ENCODE results near the gene EXOC4.

DNA sequence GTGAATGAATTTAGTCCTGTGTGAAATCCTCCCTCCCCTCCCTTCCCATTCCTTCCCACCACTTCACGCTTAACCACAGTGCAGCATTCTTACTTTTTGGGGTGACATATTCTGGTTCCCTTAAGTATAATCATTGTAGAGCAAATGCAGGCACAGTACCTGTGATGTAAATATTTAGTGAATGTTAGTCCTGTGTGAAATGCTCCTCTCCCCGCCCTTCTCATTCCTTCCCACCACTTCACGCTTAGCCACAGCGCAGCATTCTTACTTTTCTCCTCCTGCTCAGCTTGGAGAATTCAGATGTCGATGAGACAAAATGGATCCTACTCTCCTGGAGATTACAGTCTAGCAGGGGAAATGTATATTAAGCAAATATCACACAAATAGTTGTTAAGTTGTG lies 258.8 kb downstream of the EXOC4 start:
- TF ChIP-seq CTCF (conservative IDR thresholded peaks at IDR 0.05 in 1 of 2, IDR thresholded peaks at IDR 0.05 in 1 of 2; ENCODE audit: low read depth in 1 of 2, low read length in 2 of 2) = no peak
- no peak for TF ChIP-seq EZH2 (IDR thresholded peaks at IDR 0.05; ENCODE audit: low read length, missing control alignments)

Data from fibroblast of lung (primary cell).